ENCODE measurements around the gene ZDHHC7.
"Not testable (repeated sequence)": the region's sequence is repeated elsewhere in the genome, so short reads cannot be mapped to it uniquely, and the experiment has no call there.

The ZDHHC7 gene

DNA sequence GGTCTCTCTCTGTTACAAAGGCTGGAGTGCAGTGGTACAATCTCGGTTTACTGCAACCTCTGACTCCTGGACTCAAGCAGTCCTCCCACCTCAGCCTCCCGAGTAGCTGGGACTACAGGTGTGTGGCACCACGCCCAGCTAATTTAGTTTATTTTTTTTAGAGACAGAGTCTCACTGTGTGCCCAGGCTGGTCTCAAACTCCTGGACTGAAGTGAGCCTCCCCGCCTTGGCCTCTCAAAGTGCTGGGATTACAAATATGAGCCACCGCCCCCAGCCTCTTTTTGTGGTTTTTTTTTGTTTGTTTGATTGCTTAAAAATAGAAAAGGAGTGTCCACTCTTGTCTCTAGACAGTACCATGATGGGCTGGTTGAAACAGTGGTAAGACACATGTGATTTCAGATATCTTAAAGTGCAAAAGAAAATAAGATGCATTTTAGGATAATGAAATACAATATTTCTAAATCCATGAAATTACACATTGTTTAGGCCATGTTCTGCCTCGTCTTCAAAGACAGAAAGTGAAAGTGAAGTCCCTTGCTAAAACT, 43.7 kb upstream of the ZDHHC7 start:
- peaks cover 20% of the 10 kb centered on the region for H3K4me1 ChIP-seq (ENCODE audit: insufficient read depth, low read length, severe bottlenecking)
- no peaks in the 10 kb centered on the region for H3K79me2 ChIP-seq (ENCODE audit: insufficient read depth, low read length)
- H4K20me1 ChIP-seq (ENCODE audit: insufficient read depth, low read length), result no peaks in the 10 kb centered on the region
- H3K27ac ChIP-seq (ENCODE audit: low read depth, low read length, poor library complexity, severe bottlenecking), result no peak overlapping the region
- no peak overlapping the region for H2AFZ ChIP-seq (ENCODE audit: low read length)
- H3K36me3 ChIP-seq (ENCODE audit: insufficient read depth, low read length), result no peaks in the 10 kb centered on the region
- no peak for TF ChIP-seq EZH2 (IDR thresholded peaks at IDR 0.05; ENCODE audit: borderline replicate concordance, low read length)
- TF ChIP-seq, protein P1, sequence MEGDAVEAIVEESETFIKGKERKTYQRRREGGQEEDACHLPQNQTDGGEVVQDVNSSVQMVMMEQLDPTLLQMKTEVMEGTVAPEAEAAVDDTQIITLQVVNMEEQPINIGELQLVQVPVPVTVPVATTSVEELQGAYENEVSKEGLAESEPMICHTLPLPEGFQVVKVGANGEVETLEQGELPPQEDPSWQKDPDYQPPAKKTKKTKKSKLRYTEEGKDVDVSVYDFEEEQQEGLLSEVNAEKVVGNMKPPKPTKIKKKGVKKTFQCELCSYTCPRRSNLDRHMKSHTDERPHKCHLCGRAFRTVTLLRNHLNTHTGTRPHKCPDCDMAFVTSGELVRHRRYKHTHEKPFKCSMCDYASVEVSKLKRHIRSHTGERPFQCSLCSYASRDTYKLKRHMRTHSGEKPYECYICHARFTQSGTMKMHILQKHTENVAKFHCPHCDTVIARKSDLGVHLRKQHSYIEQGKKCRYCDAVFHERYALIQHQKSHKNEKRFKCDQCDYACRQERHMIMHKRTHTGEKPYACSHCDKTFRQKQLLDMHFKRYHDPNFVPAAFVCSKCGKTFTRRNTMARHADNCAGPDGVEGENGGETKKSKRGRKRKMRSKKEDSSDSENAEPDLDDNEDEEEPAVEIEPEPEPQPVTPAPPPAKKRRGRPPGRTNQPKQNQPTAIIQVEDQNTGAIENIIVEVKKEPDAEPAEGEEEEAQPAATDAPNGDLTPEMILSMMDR (IDR thresholded peaks at IDR 0.05; ENCODE audit: low read length), result no peak
- H3K9ac ChIP-seq (ENCODE audit: low read length), result no peak overlapping the region
- H3K4me3 ChIP-seq (ENCODE audit: low read depth, low read length, poor library complexity, severe bottlenecking), result no peak overlapping the region
- no peaks in the 10 kb centered on the region for H3K27me3 ChIP-seq (ENCODE audit: insufficient read depth, low read length)
- H3K4me2 ChIP-seq (ENCODE audit: low read length), result peak overlapping the region; percentile 33; the same call in 1 of the 2 replicates
- no peaks in the 10 kb centered on the region for H3K9me3 ChIP-seq (ENCODE audit: low read length)
- no peaks in the 10 kb centered on the region for H3K9me2 ChIP-seq (ENCODE audit: low read depth, low read length)
- H3F3A ChIP-seq (ENCODE audit: insufficient read depth, low read length), result no peaks in the 10 kb centered on the region

DNA sequence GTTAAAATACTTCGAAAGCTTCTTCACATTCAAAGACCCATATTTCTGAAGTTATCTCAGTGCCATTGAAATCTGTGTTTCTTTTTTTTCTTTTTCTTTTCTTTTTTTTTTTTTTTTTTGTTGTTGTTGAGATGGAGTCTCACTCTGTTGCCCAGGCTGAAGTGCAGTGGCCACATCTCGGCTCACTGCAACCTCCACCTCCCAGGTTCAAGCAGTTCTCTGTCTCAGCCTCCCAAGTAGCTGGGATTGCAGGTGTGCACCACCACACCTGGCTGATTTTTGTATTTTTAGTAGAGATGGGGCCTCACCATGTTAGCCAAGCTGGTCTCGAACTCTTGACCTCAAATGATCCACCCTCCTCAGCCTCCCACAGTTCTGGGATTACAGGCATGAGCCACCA, 43.0 kb upstream of the ZDHHC7 start:
- not testable (repeated sequence) for H3K9me2 ChIP-seq (ENCODE audit: low read depth, low read length); H3K4me2 ChIP-seq (ENCODE audit: low read length); H3K36me3 ChIP-seq (ENCODE audit: insufficient read depth, low read length); H3K9ac ChIP-seq (ENCODE audit: low read length); H4K20me1 ChIP-seq (ENCODE audit: insufficient read depth, low read length); H3K4me3 ChIP-seq (ENCODE audit: low read depth, low read length, poor library complexity, severe bottlenecking); H3K27me3 ChIP-seq (ENCODE audit: insufficient read depth, low read length); H3K27ac ChIP-seq (ENCODE audit: low read depth, low read length, poor library complexity, severe bottlenecking); H2AFZ ChIP-seq (ENCODE audit: low read length); H3F3A ChIP-seq (ENCODE audit: insufficient read depth, low read length); H3K9me3 ChIP-seq (ENCODE audit: low read length); H3K79me2 ChIP-seq (ENCODE audit: insufficient read depth, low read length)
- H3K4me1 ChIP-seq (ENCODE audit: insufficient read depth, low read length, severe bottlenecking), result peaks cover 20% of the 10 kb centered on the region

DNA sequence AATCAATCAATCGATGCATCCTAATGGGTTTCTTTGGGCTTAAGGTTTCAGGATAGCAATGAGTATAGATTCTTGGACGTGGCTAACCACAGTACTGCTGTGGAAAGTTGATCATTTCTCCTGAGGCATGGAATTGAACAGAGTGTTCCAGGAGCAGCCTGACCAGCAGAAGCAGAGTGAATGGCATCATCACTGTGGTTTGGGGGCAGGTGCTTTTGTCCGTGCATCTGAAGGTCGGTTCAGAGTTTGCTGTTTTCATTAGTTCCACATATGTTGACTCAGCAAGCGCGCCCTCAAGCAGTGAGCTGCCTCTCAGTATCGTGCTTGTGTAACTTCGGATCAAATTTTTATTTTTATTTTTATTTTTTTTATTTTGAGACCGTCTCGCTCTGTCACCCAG, 41.2 kb upstream of the ZDHHC7 start:
- Histone ChIP-seq H3K9me2 (ENCODE audit: low read depth, low read length) (no peaks in the 10 kb centered on the region), H4K20me1 (ENCODE audit: insufficient read depth, low read length) (no peaks in the 10 kb centered on the region), H3K27me3 (ENCODE audit: insufficient read depth, low read length) (no peaks in the 10 kb centered on the region), H3F3A (ENCODE audit: insufficient read depth, low read length) (no peaks in the 10 kb centered on the region), H2AFZ (ENCODE audit: low read length) (no peak overlapping the region), H3K4me1 (ENCODE audit: insufficient read depth, low read length, severe bottlenecking) (peaks cover 16% of the 10 kb centered on the region), H3K4me3 (ENCODE audit: low read depth, low read length, poor library complexity, severe bottlenecking) (no peak overlapping the region), H3K27ac (ENCODE audit: low read depth, low read length, poor library complexity, severe bottlenecking) (no peak overlapping the region), H3K4me2 (ENCODE audit: low read length) (no peak overlapping the region), H3K9ac (ENCODE audit: low read length) (no peak overlapping the region), H3K36me3 (ENCODE audit: insufficient read depth, low read length) (no peaks in the 10 kb centered on the region), H3K9me3 (ENCODE audit: low read length) (no peaks in the 10 kb centered on the region), H3K79me2 (ENCODE audit: insufficient read depth, low read length) (no peaks in the 10 kb centered on the region)
- TF ChIP-seq EZH2 (IDR thresholded peaks at IDR 0.05; ENCODE audit: borderline replicate concordance, low read length), result no peak
- TF ChIP-seq, protein P1 (IDR thresholded peaks at IDR 0.05; ENCODE audit: low read length), result no peak

DNA sequence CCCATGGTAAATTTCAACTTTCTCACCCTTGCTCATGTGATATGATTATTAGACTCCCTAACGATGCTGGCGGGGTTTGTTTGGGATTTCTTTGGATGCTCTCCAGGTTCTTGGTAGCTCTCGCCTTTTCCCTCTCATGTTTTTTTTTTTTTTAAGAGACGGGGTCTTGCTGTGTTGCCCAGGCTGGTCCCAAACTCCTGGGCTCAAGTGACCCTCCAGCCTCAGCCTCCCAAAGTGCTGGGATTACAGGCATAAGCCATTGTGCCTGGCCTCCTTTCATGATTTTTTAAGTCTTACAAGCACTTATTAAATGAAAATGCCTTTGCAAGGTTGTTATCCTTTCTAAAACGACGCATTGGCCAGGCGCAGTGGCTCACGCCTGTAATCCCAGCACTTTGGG, 40.3 kb upstream of the ZDHHC7 start:
- no peak for TF ChIP-seq EZH2 (IDR thresholded peaks at IDR 0.05; ENCODE audit: borderline replicate concordance, low read length)
- TF ChIP-seq, protein P1 (IDR thresholded peaks at IDR 0.05; ENCODE audit: low read length), result no peak
- Histone ChIP-seq H3K27ac (ENCODE audit: low read depth, low read length, poor library complexity, severe bottlenecking) (no peak overlapping the region), H3K4me3 (ENCODE audit: low read depth, low read length, poor library complexity, severe bottlenecking) (no peak overlapping the region), H3K36me3 (ENCODE audit: insufficient read depth, low read length) (no peaks in the 10 kb centered on the region), H3F3A (ENCODE audit: insufficient read depth, low read length) (no peaks in the 10 kb centered on the region), H3K27me3 (ENCODE audit: insufficient read depth, low read length) (no peaks in the 10 kb centered on the region), H3K79me2 (ENCODE audit: insufficient read depth, low read length) (no peaks in the 10 kb centered on the region), H3K9me3 (ENCODE audit: low read length) (no peaks in the 10 kb centered on the region), H3K9me2 (ENCODE audit: low read depth, low read length) (no peaks in the 10 kb centered on the region), H3K4me1 (ENCODE audit: insufficient read depth, low read length, severe bottlenecking) (peaks cover 13% of the 10 kb centered on the region), H2AFZ (ENCODE audit: low read length) (no peak overlapping the region), H3K9ac (ENCODE audit: low read length) (no peak overlapping the region), H4K20me1 (ENCODE audit: insufficient read depth, low read length) (no peaks in the 10 kb centered on the region), H3K4me2 (ENCODE audit: low read length) (no peak overlapping the region)

All from OCI-LY1 (cell line).